ENCODE results near the gene SPP2. TPM values are rescaled to one million over a fixed set of nuclear protein-coding genes. Genes with fewer than 3 reads are reported as not detected.

Gene SPP2
- polyA plus RNA-seq, 3 donors = not detected

GRCh38 chr2:234019896-234020295, 30.6 kb upstream of the SPP2 start:
- H3K4me1 ChIP-seq (ENCODE audit: control insufficient read depth in 1 of 2, insufficient read depth in 2 of 2, low read length in 2 of 2) = no peaks in the 10 kb centered on the region
- peaks cover 5 to 6% (median 6%) of the 10 kb centered on the region in 3 donors for H3K27me3 Mint-ChIP-seq (ENCODE audit: low read depth in 3 of 3)
- intact Hi-C loops (cut with micrococcal nuclease) = no loop called here
- WGBS (ENCODE audit: insufficient coverage) = 100% methylated on average over 1 of the region's 4 CpGs
- peaks cover 2 to 11% (median 7%) of the 10 kb centered on the region in 7 donors for H3K9me3 Mint-ChIP-seq
- no peak overlapping the region for H3K9ac ChIP-seq (ENCODE audit: insufficient read depth, low read length, poor library complexity, severe bottlenecking)
- H4K20me1 ChIP-seq (ENCODE audit: insufficient read depth, low read length) = no peaks in the 10 kb centered on the region
- H3K4me3 Mint-ChIP-seq = no peak overlapping the region
- no peaks in the 10 kb centered on the region for H3K4me1 Mint-ChIP-seq
- no peak overlapping the region for H3K27ac ChIP-seq (ENCODE audit: low read depth in 1 of 2, low read length in 2 of 2)
- no peak for DNase-seq
- H3K4me3 ChIP-seq (replicated peaks in 1 of 3; ENCODE audit: low read depth in 2 of 3, low read length in 3 of 3) = no peak overlapping the region
- peaks cover 0 to 6% of the 10 kb centered on the region in 2 donors for H3K27me3 ChIP-seq (ENCODE audit: control insufficient read depth in 2 of 2, insufficient read depth in 2 of 2, low read length in 2 of 2)
- H3K27ac Mint-ChIP-seq = no peak overlapping the region
- no peak overlapping the region for H2AFZ ChIP-seq (ENCODE audit: insufficient read depth, low read depth, low read length, poor library complexity, severe bottlenecking)
- TF ChIP-seq CTCF (IDR thresholded peaks at IDR 0.05) = no peak
- no peak overlapping the region for H3K4me2 ChIP-seq (replicated peaks; ENCODE audit: extremely low read depth, low read length, poor library complexity, severe bottlenecking)
- no peaks in the 10 kb centered on the region for H3K36me3 ChIP-seq (replicated peaks in 1 of 2; ENCODE audit: control insufficient read depth in 1 of 2, insufficient read depth in 2 of 2, low read length in 2 of 2)
- peaks cover 0 to 3% of the 10 kb centered on the region in 2 donors for H3K9me3 ChIP-seq (replicated peaks in 1 of 2; ENCODE audit: control insufficient read depth in 1 of 2, insufficient read depth in 1 of 2, low read length in 2 of 2)
- H3K36me3 Mint-ChIP-seq = no peaks in the 10 kb centered on the region
- H3K79me2 ChIP-seq (ENCODE audit: insufficient read depth, low read length) = no peaks in the 10 kb centered on the region

GRCh38 chr2:234020332-234020731, 30.2 kb upstream of the SPP2 start:
- intact Hi-C loops (cut with micrococcal nuclease) = no loop called here
- WGBS (ENCODE audit: insufficient coverage) = no CpG with 5 or more reads among the region's 2 CpGs
- H3K27me3 ChIP-seq (ENCODE audit: control insufficient read depth in 2 of 2, insufficient read depth in 2 of 2, low read length in 2 of 2) = peaks cover 0 to 6% of the 10 kb centered on the region in 2 donors

More at GRCh38 chr2:234020332-234020731, 30.2 kb upstream of the SPP2 start:
- Histone ChIP-seq H3K4me3 (replicated peaks in 1 of 3; ENCODE audit: low read depth in 2 of 3, low read length in 3 of 3) (no peak overlapping the region), H3K4me1 (ENCODE audit: control insufficient read depth in 1 of 2, insufficient read depth in 2 of 2, low read length in 2 of 2) (no peaks in the 10 kb centered on the region), H3K9me3 (replicated peaks in 1 of 2; ENCODE audit: control insufficient read depth in 1 of 2, insufficient read depth in 1 of 2, low read length in 2 of 2) (peaks cover 0 to 3% of the 10 kb centered on the region in 2 donors), H3K4me2 (replicated peaks; ENCODE audit: extremely low read depth, low read length, poor library complexity, severe bottlenecking) (no peak overlapping the region), H3K36me3 (replicated peaks in 1 of 2; ENCODE audit: control insufficient read depth in 1 of 2, insufficient read depth in 2 of 2, low read length in 2 of 2) (no peaks in the 10 kb centered on the region), H4K20me1 (ENCODE audit: insufficient read depth, low read length) (no peaks in the 10 kb centered on the region), H3K27ac (ENCODE audit: low read depth in 1 of 2, low read length in 2 of 2) (no peak overlapping the region), H2AFZ (ENCODE audit: insufficient read depth, low read depth, low read length, poor library complexity, severe bottlenecking) (no peak overlapping the region), H3K9ac (ENCODE audit: insufficient read depth, low read length, poor library complexity, severe bottlenecking) (no peak overlapping the region), H3K79me2 (ENCODE audit: insufficient read depth, low read length) (no peaks in the 10 kb centered on the region)
- TF ChIP-seq CTCF (IDR thresholded peaks at IDR 0.05) = no peak
- no peaks in the 10 kb centered on the region for H3K4me1 Mint-ChIP-seq
- peaks cover 2 to 11% (median 7%) of the 10 kb centered on the region in 7 donors for H3K9me3 Mint-ChIP-seq
- H3K27me3 Mint-ChIP-seq (ENCODE audit: low read depth in 3 of 3) = peaks cover 5 to 6% (median 6%) of the 10 kb centered on the region in 3 donors
- H3K27ac Mint-ChIP-seq = no peak overlapping the region
- H3K4me3 Mint-ChIP-seq = no peak overlapping the region
- no peak for DNase-seq
- H3K36me3 Mint-ChIP-seq = no peaks in the 10 kb centered on the region

Measured in CD14-positive monocyte (primary cell).